KG1 (cell line): ENCODE data around the gene GZMH.
"Not testable (repeated sequence)": the region's sequence is repeated elsewhere in the genome, so short reads cannot be mapped to it uniquely, and the experiment has no call there.

ENCODE experiments used
- DNase-seq: peaks from one replicate; lab custom pipeline; 2025; lab: John Stamatoyannopoulos, UW

The GZMH gene

GRCh38 chr14:24609655-24610344 is at the start of gene GZMH:
TSS of gene GZMH (minus strand) at chr14:24609685. CDS start at chr14:24609613, 72 bp downstream.
- DNase-seq: no peak

GRCh38 chr14:24648361-24648760 is 38.9 kb upstream of the GZMH start:
- not testable (repeated sequence) for DNase-seq

GRCh38 chr14:24639905-24640304 is 30.4 kb upstream of the GZMH start:
- no peak for DNase-seq

GRCh38 chr14:24639270-24639669 is 29.8 kb upstream of the GZMH start:
- no peak for DNase-seq

- DNase-seq: no peak
These were observed 24.7 kb upstream of the GZMH start, which contains the start of gene GZMB for GRCh38 chr14:24634158-24634557. TSS of gene GZMB (minus strand) at chr14:24634190. CDS start at chr14:24634160, 30 bp downstream.

GRCh38 chr14:24633353-24633752 is 23.9 kb upstream of the GZMH start:
- no peak for DNase-seq

- DNase-seq: no peak
These were observed 23.3 kb upstream of the GZMH start for GRCh38 chr14:24632761-24633160.

GRCh38 chr14:24632336-24632735 is 22.9 kb upstream of the GZMH start:
- no peak for DNase-seq

GRCh38 chr14:24631749-24632335 is 22.4 kb upstream of the GZMH start:
- no peak for DNase-seq

- DNase-seq: no peak
These were observed 21.5 kb upstream of the GZMH start for GRCh38 chr14:24630872-24631477.

GRCh38 chr14:24630087-24630871 is 20.8 kb upstream of the GZMH start:
- DNase-seq: no peak

GRCh38 chr14:24629521-24629920 is 20.0 kb upstream of the GZMH start:
- no peak for DNase-seq

GRCh38 chr14:24613747-24614146 is 4.3 kb upstream of the GZMH start:
- no peak for DNase-seq

GRCh38 chr14:24613241-24613640 is 3.8 kb upstream of the GZMH start:
- no peak for DNase-seq

- no peak for DNase-seq
These were observed 2.7 kb upstream of the GZMH start for GRCh38 chr14:24612196-24612595.

GRCh38 chr14:24607635-24608514 is 1.6 kb downstream of the GZMH start:
- DNase-seq: no peak

GRCh38 chr14:24607081-24607480 is 2.4 kb downstream of the GZMH start:
- DNase-seq: no peak

- DNase-seq: no peak
These were observed 3.2 kb downstream of the GZMH start for GRCh38 chr14:24606297-24606696.

- DNase-seq: peak; percentile 11
These were observed 3.9 kb downstream of the GZMH start for GRCh38 chr14:24605435-24606190.

GRCh38 chr14:24597403-24597802 is 12.1 kb downstream of the GZMH start:
- DNase-seq: no peak
